Stimulated activated CD8-positive, alpha-beta memory T cell treated with anti-CD3 and anti-CD28 coated beads, Interleukin-4, amount 100 ng/mL, for 1 hour (primary cell): Measurements from ENCODE around the gene LGALS1.
"Not testable (repeated sequence)": the region's sequence is repeated elsewhere in the genome, so short reads cannot be mapped to it uniquely, and the experiment has no call there.

Experiments used
- DNase-seq, 2 donors: peaks; one replicate each; pipeline ENCODE4 v3.0.0-alpha.2; 2020; ENCODE audit warnings: low read depth in 2 of 2, low spot score in 1 of 2

LGALS1 gene

GRCh38 chr22:37686002-37686982 lies 10.9 kb downstream of the LGALS1 start, which contains the start of gene NOL12:
Gene NOL12, plus strand, starts transcription at chr22:37686343. Its CDS starts 50 bp downstream, at chr22:37686393.
- peak; percentile 49 to 50 for DNase-seq

GRCh38 chr22:37690407-37690806 lies 15.0 kb downstream of the LGALS1 start:
- no peak for DNase-seq

- DNase-seq, result no peak
These were observed 15.6 kb downstream of the LGALS1 start for GRCh38 chr22:37690901-37691504.

GRCh38 chr22:37692627-37693285 lies 17.3 kb downstream of the LGALS1 start:
- no peak for DNase-seq

GRCh38 chr22:37694131-37694530 lies 18.7 kb downstream of the LGALS1 start:
- DNase-seq, result not testable (repeated sequence)

- DNase-seq, result not testable (repeated sequence)
These were observed 20.8 kb downstream of the LGALS1 start for GRCh38 chr22:37696260-37696656.

GRCh38 chr22:37696657-37697537 lies 21.5 kb downstream of the LGALS1 start, which contains the start of gene TRIOBP:
Gene TRIOBP, plus strand, starts transcription at chr22:37697048. Its CDS starts 4,318 bp downstream, at chr22:37701366.
- DNase-seq, result peak; percentile 52 to 55

GRCh38 chr22:37697538-37697835 lies 22.1 kb downstream of the LGALS1 start:
- no peak for DNase-seq

- no peak for DNase-seq
These were observed 25.8 kb downstream of the LGALS1 start for GRCh38 chr22:37701141-37701786.

- no peak for DNase-seq
These were observed 28.5 kb downstream of the LGALS1 start for GRCh38 chr22:37703906-37704305.

- no peak for DNase-seq
These were observed 29.2 kb downstream of the LGALS1 start for GRCh38 chr22:37704645-37705044.

- DNase-seq, result no peak
These were observed 29.8 kb downstream of the LGALS1 start for GRCh38 chr22:37705205-37705604.

GRCh38 chr22:37708580-37709444 lies 33.4 kb downstream of the LGALS1 start:
- DNase-seq, result no peak

GRCh38 chr22:37709445-37709765 lies 34.0 kb downstream of the LGALS1 start:
- no peak for DNase-seq

GRCh38 chr22:37710675-37711074 lies 35.2 kb downstream of the LGALS1 start:
- no peak for DNase-seq

- DNase-seq, result no peak
These were observed 36.1 kb downstream of the LGALS1 start for GRCh38 chr22:37711490-37711889.

- no peak for DNase-seq
These were observed 38.3 kb downstream of the LGALS1 start for GRCh38 chr22:37713761-37714160.

GRCh38 chr22:37714634-37715033 lies 39.2 kb downstream of the LGALS1 start:
- no peak for DNase-seq

- no peak for DNase-seq
These were observed 40.3 kb downstream of the LGALS1 start for GRCh38 chr22:37715760-37716159.
